Endothelial cell of umbilical vein (primary cell): ENCODE measurements around the gene JAZF1. TPM values are rescaled to one million over a fixed set of nuclear protein-coding genes. Genes with fewer than 3 reads are reported as not detected.

ENCODE experiments used
- BruUV-seq: library from RNA; stranded (reverse); fragments of 400-500 nt; replicated peaks from 2 replicates; lab custom pipeline; 2021; lab: Mats Ljungman, UMichigan
- CTCF ChIA-PET: fragments of 300-600, 350-600 bp; sonication (Branson Sonifier 250); formaldehyde crosslinking; loops from one replicate; lab custom pipeline; 2021; ENCODE audit warnings: antibody characterized with exemption, inconsistent platforms; lab: Charles Lee
- POLR2A ChIA-PET: fragments of 300-600, 350-600 bp; sonication (Branson Sonifier 250); formaldehyde crosslinking; loops from one replicate; lab custom pipeline; 2021; ENCODE audit warnings: antibody characterized with exemption, inconsistent platforms; lab: Charles Lee
- DNase-seq: peaks from one replicate; pipeline ENCODE4 v3.0.0-alpha.2; 2011; ENCODE audit warnings: low read depth, low spot score
- FAIRE-seq: peaks from 2 replicates; lab custom pipeline; 2011; peaks lifted over from hg19 to GRCh38; lab: Jason Lieb, UNC
- H2AFZ ChIP-seq: 2 replicates; pipeline ENCODE4 v1.6.0; 2012; ENCODE audit warnings: low read depth, low read length, control low read depth, inconsistent platforms
- H3K27ac ChIP-seq: 2 replicates; pipeline ENCODE4 v1.5.1; 2011; ENCODE audit warnings: low read depth, mild to moderate bottlenecking, control low read depth, low read length, moderate library complexity; ENCODE audit not compliant: insufficient read depth
- H3K27me3 ChIP-seq, 2 experiments: 2 replicates each; pipeline versions ENCODE4 v1.6.0 to v1.6.1; 2011; ENCODE audit warnings: low read length in 2 of 2, mixed read lengths in 1 of 2; ENCODE audit not compliant: control insufficient read depth in 2 of 2, insufficient read depth in 2 of 2
- H3K36me3 ChIP-seq, 2 experiments: 2 replicates in 1 of 2; 3 replicates in 1 of 2; pipeline ENCODE4 v1.5.1; 2011; ENCODE audit warnings: low read length in 2 of 2, mild to moderate bottlenecking in 1 of 2, moderate library complexity in 1 of 2; ENCODE audit not compliant: control insufficient read depth in 2 of 2, insufficient read depth in 2 of 2; ENCODE audit errors: extremely low read depth in 1 of 2
- H3K4me1 ChIP-seq: 3 replicates; pipeline ENCODE4 v1.5.1; 2011; ENCODE audit warnings: mild to moderate bottlenecking, low read length; ENCODE audit not compliant: control insufficient read depth, insufficient read depth; ENCODE audit errors: extremely low read depth
- H3K4me2 ChIP-seq: 2 replicates; pipeline ENCODE4 v1.6.1; 2011; ENCODE audit warnings: low read length, control low read depth, mixed read lengths; ENCODE audit not compliant: insufficient read depth
- H3K4me3 ChIP-seq, 3 experiments: fragments of 200-600 bp in 1 of 3; sonication (generic), shearing (Covaris generic) in 1 of 3; replicated peaks in 1 of 3; 2 replicates each; pipeline ENCODE4 v1.5.1; 2011 to 2016; ENCODE audit warnings: control low read depth in 3 of 3, low read length in 3 of 3, mild to moderate bottlenecking in 2 of 3, inconsistent platforms in 1 of 3, low read depth in 1 of 3, moderate library complexity in 1 of 3; ENCODE audit not compliant: insufficient read depth in 1 of 3
- H3K79me2 ChIP-seq: 2 replicates; pipeline ENCODE4 v1.6.0; 2012; ENCODE audit warnings: low read length, inconsistent platforms; ENCODE audit not compliant: control insufficient read depth, insufficient read depth
- H3K9ac ChIP-seq: replicated peaks from 2 replicates; pipeline ENCODE3; 2011; ENCODE audit warnings: low read length, control low read depth; ENCODE audit not compliant: insufficient read depth; ENCODE audit errors: extremely low read depth
- H3K9me1 ChIP-seq: replicated peaks from 3 replicates; pipeline ENCODE4 v1.6.0; 2011; ENCODE audit warnings: mild to moderate bottlenecking, low read length; ENCODE audit not compliant: control insufficient read depth, insufficient read depth; ENCODE audit errors: extremely low read depth
- H3K9me3 ChIP-seq: replicated peaks from 2 replicates; pipeline ENCODE4 v1.5.1; 2012; ENCODE audit warnings: low read length, inconsistent platforms; ENCODE audit not compliant: control insufficient read depth, insufficient read depth
- H4K20me1 ChIP-seq: replicated peaks from 2 replicates; pipeline ENCODE3; 2011; ENCODE audit warnings: mild to moderate bottlenecking, low read length; ENCODE audit not compliant: control insufficient read depth, insufficient read depth; ENCODE audit errors: extremely low read depth
- EZH2 ChIP-seq: IDR thresholded peaks from 2 replicates; pipeline ENCODE4 v1.6.1; 2012; ENCODE audit warnings: borderline replicate concordance, low read depth, mild to moderate bottlenecking, moderate library complexity, low read length, inconsistent platforms; ENCODE audit not compliant: severe bottlenecking
- FOS ChIP-seq: IDR thresholded peaks from 2 replicates; pipeline ENCODE4 v1.6.1; 2011; ENCODE audit warnings: mild to moderate bottlenecking, low read length, moderate library complexity, borderline replicate concordance; ENCODE audit not compliant: insufficient read depth
- GATA2 ChIP-seq: IDR thresholded peaks from 2 replicates; pipeline ENCODE4 v1.7.0; 2011; ENCODE audit warnings: low read depth, mild to moderate bottlenecking, moderate library complexity, mixed read lengths, low read length; ENCODE audit not compliant: insufficient read length, insufficient read depth
- JUN ChIP-seq: IDR thresholded peaks from 2 replicates; pipeline ENCODE4 v1.6.1; 2011; ENCODE audit warnings: borderline replicate concordance, low read depth; ENCODE audit not compliant: insufficient read length, insufficient read depth
- MYC ChIP-seq: IDR thresholded peaks from one replicate; pipeline ENCODE4 v1.6.1; 2011; ENCODE audit warnings: mild to moderate bottlenecking, low read depth, low read length
- POLR2A ChIP-seq: IDR thresholded peaks from 2 replicates; pipeline ENCODE4 v1.6.1; 2012; ENCODE audit warnings: low read depth, mild to moderate bottlenecking, control low read depth, low read length
- POLR2AphosphoS5 ChIP-seq: IDR thresholded peaks from 2 replicates; pipeline ENCODE4 v1.6.1; 2012; ENCODE audit warnings: low read depth, mild to moderate bottlenecking, control low read depth, low read length, moderate library complexity; ENCODE audit not compliant: insufficient read depth
- dilution Hi-C: fragments of 300-500 bp; cut with MboI; formaldehyde crosslinking; loops from one replicate; pipeline ENCODE4 v1.15.0; 2019; ENCODE audit warnings: low sequenced_read_pairs; ENCODE audit not compliant: extremely low pct_ligation_motif_present
- intact Hi-C: fragments of 100-400 bp; cut with micrococcal nuclease; formaldehyde crosslinking; loops from one replicate; pipeline ENCODE4 v1.10.0; 2022
- polyA plus RNA-seq, 4 experiments: library from polyadenylated mRNA; depleted of rRNA in 3 of 4; stranded (reverse) in 3 of 4; unstranded in 1 of 4; fragments of >200 nt; gene quantifications; 2 replicates each; pipeline versions ENCODE4 v1.2.1 to v1.2.3, GENCODE V29; 2011 to 2012; ENCODE audit warnings: missing spikeins in 1 of 4
- total RNA-seq: library from RNA; stranded (reverse); gene quantifications from 2 replicates; pipeline ENCODE4 v1.2.3, GENCODE V29; 2021
- TF ChIP-seq, protein P1 (sequence below), 2 donors: IDR thresholded peaks; 1 replicate in 1 of 2; 2 replicates in 1 of 2; pipeline ENCODE4 v1.5.1; 2011; ENCODE audit warnings: low read length in 2 of 2, mild to moderate bottlenecking in 2 of 2, moderate library complexity in 2 of 2, control low read depth in 1 of 2, inconsistent platforms in 1 of 2, low read depth in 1 of 2; ENCODE audit not compliant: insufficient read depth in 1 of 2; ENCODE audit errors: extremely low read depth in 1 of 2
- TF ChIP-seq, protein P2 (sequence below): IDR thresholded peaks from 2 replicates; pipeline ENCODE4 v1.6.1; 2011; ENCODE audit not compliant: insufficient read depth, insufficient read length

JAZF1 gene
- total and polyA plus RNA-seq, 2 donors (not counting 3 experiments of a cell fraction or from before 2014, with no cell fraction given) = 2.5 to 16.9 TPM

- intact Hi-C loops (no loop called here), dilution Hi-C loops (no loop called here)
- DNase-seq = no peak
- H3K27me3 ChIP-seq = no peaks in the 10 kb centered on the region
- ChIA-PET CTCF (interaction anchor here (0.8 kb wide), 1 partner anchor 41 kb away, joined by 3 read pairs; no protein-coding TSS in a partner anchor), POLR2A (no interaction called here)
- no peak overlapping the region for H3K4me2 ChIP-seq
- peaks cover 34% of the 10 kb centered on the region for H3K4me1 ChIP-seq
- no peaks in the 10 kb centered on the region for H3K79me2 ChIP-seq
- no peak for TF ChIP-seq EZH2
- TF ChIP-seq, protein P1, sequence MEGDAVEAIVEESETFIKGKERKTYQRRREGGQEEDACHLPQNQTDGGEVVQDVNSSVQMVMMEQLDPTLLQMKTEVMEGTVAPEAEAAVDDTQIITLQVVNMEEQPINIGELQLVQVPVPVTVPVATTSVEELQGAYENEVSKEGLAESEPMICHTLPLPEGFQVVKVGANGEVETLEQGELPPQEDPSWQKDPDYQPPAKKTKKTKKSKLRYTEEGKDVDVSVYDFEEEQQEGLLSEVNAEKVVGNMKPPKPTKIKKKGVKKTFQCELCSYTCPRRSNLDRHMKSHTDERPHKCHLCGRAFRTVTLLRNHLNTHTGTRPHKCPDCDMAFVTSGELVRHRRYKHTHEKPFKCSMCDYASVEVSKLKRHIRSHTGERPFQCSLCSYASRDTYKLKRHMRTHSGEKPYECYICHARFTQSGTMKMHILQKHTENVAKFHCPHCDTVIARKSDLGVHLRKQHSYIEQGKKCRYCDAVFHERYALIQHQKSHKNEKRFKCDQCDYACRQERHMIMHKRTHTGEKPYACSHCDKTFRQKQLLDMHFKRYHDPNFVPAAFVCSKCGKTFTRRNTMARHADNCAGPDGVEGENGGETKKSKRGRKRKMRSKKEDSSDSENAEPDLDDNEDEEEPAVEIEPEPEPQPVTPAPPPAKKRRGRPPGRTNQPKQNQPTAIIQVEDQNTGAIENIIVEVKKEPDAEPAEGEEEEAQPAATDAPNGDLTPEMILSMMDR (IDR thresholded peaks at IDR 0.05; ENCODE audit: extremely low read depth in 1 of 2, insufficient read depth in 1 of 2, low read depth in 1 of 2, low read length in 2 of 2) = no peak
- TF ChIP-seq POLR2AphosphoS5 = no peak
- TF ChIP-seq, protein P2, sequence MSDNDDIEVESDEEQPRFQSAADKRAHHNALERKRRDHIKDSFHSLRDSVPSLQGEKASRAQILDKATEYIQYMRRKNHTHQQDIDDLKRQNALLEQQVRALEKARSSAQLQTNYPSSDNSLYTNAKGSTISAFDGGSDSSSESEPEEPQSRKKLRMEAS = no peak
- TF ChIP-seq GATA2 = no peak
- TF ChIP-seq POLR2A = no peak
- no peak for TF ChIP-seq JUN
- no peak for TF ChIP-seq FOS
- TF ChIP-seq MYC = no peak
- no peaks in the 10 kb centered on the region for H3K9me3 ChIP-seq
- no peaks in the 10 kb centered on the region for H3K36me3 ChIP-seq
- H3K9me1 ChIP-seq = no peaks in the 10 kb centered on the region
- no peak overlapping the region for H3K9ac ChIP-seq
- no TSS peak for BruUV-seq
- no peak overlapping the region for H3K4me3 ChIP-seq
- H3K27ac ChIP-seq = no peak overlapping the region
- no peak overlapping the region for H2AFZ ChIP-seq
- H4K20me1 ChIP-seq = no peaks in the 10 kb centered on the region
- FAIRE-seq = no peak
These were observed 303.8 kb downstream of the JAZF1 start for GRCh38 chr7:27876756-27877155.
